Effector CD8-positive, alpha-beta T cell (primary cell): Measurements from ENCODE around the gene ESR1.
"Not testable (repeated sequence)": the region's sequence is repeated elsewhere in the genome, so short reads cannot be mapped to it uniquely, and the experiment has no call there.

Source experiments
- DNase-seq: peaks from one replicate; lab custom pipeline; 2025; lab: John Stamatoyannopoulos, UW

The ESR1 gene

GRCh38 chr6:152054441-152054840 is 247.0 kb downstream of the ESR1 start:
- no peak for DNase-seq

GRCh38 chr6:152055517-152055916 is 248.0 kb downstream of the ESR1 start:
- no peak for DNase-seq

- no peak for DNase-seq
These were observed 250.5 kb downstream of the ESR1 start for GRCh38 chr6:152057832-152058498.

GRCh38 chr6:152059909-152060308 is 252.4 kb downstream of the ESR1 start:
- no peak for DNase-seq

DNA sequence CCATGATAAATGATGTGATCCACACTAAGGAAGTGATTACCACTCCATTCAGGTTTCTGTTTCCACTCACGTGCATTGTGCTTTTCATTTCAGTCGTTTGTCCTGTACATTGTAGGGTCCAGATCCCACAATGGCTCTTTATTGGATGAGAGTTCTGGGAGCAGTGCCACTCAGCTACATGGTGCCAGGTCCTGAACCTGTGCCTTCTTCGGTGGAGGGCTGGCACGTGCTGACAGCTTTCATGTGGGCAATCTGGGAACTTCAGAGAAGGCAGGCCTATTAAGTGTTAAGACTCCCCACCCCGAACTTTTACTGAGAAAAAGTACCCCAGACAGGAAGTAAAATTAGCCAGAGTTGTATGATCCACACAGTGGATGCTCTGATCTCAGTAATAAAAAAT is 255.0 kb downstream of the ESR1 start:
- DNase-seq: no peak

GRCh38 chr6:152063170-152063921 is 255.9 kb downstream of the ESR1 start:
- no peak for DNase-seq

DNA sequence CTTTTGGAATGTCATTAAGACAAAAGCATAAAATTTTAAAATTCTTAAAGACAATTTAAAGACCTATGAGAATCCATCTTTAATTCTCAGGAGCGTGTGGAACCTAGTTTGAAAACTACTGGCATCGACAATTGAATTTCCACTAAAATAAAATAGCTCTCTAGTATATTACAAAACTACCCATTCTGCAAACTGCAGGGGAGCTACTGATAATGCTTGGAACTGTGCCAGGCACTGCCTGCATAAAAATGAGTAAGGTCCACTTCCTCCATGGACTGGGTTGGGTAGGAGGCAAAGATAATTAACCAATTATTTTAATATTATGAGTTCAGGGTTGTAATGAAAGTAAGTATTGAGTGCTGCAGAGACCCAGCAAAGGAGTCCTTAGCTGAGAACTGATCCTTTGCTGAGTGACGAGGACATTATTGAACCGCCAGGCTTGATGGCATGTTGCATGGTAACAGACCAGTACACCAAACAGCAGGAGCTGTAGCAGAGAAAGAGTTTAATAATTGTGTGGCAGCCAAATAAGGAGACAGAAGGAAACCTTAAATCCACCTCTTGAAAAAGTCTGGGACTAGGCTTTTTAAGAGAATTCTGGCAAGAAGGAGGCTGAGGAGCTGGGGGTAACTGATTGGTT is 261.3 kb downstream of the ESR1 start:
- DNase-seq: no peak

DNA sequence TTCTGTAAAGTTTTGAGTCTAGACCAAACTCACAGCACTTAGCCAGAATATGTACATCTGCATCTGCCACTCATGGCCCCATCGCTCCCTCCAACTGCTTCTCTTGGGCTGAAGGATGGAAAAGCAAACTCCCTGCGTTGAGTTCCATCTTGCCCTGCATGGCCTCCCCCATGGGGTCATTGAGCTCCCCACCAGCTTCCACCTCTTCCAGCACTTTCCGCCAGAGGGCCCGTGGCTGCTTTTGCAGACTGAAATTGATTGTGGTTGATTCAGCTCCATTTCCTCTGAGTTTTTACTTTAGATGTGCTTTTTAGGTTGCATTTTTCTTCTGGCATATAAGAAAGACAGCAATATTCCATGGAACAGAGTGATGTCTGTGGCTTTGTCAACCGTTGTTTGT is 263.1 kb downstream of the ESR1 start:
- DNase-seq: no peak

- no peak for DNase-seq
These were observed 263.8 kb downstream of the ESR1 start for GRCh38 chr6:152071318-152071717.

DNA sequence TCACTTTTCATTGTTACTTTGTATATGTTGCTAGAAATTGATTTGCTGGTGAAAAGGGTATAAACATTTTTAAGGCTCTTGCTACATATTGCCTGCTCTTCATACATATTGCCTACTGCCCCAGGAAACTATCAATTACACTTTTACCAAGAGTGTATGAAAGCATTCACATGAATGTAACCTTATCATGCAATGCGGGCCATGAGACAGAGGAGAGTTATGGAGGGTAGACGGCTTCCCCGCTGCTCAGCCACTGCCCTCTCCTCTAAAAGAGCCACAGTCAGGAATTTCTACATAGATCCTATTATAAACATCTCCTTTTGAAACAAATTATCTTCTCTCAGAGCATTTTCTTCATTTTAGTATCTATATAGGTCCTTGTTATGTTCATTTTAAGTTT is 264.4 kb downstream of the ESR1 start:
- DNase-seq: no peak

DNA sequence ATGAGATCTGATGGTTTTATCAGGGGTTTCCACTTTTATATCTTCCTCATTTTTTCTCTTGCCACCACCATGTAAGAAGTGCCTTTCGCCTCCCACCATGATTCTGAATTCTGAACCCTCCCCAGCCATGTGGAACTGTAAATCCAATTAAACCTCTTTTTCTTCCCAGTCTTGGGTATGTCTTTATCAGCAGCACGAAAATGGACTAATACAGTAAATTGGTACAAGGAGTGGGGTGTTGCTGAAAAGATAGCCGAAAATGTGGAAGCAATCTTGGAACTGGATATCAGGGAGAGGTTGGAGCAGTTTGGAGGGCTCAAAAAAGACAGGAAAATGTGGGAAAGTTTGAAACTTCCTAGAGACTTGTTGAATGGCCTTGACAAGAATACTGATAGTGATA is 268.8 kb downstream of the ESR1 start:
- DNase-seq: not testable (repeated sequence)

- DNase-seq: no peak
These were observed 270.5 kb downstream of the ESR1 start for GRCh38 chr6:152078001-152078400.

DNA sequence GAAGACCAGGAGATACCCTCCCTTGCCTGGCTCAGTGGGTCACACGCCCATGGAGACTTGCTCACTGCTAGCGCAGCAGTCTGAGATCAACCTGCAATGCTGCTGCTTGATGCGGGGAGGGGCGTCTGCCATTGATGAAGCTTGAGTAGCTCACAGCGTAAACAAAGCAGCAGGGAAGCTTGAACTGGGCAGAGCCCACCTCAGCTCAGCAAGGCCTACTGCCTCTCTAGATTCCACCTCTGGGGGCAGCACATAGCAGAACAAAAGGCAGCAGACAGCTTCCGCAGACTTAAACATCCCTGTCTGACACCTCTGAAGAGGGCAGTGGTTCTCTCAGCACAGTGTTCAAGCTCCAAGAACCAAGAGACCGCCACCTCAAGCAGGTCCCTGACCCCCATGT is 271.3 kb downstream of the ESR1 start:
- DNase-seq: no peak

GRCh38 chr6:152085451-152085921 is 278.0 kb downstream of the ESR1 start:
- DNase-seq: no peak

DNA sequence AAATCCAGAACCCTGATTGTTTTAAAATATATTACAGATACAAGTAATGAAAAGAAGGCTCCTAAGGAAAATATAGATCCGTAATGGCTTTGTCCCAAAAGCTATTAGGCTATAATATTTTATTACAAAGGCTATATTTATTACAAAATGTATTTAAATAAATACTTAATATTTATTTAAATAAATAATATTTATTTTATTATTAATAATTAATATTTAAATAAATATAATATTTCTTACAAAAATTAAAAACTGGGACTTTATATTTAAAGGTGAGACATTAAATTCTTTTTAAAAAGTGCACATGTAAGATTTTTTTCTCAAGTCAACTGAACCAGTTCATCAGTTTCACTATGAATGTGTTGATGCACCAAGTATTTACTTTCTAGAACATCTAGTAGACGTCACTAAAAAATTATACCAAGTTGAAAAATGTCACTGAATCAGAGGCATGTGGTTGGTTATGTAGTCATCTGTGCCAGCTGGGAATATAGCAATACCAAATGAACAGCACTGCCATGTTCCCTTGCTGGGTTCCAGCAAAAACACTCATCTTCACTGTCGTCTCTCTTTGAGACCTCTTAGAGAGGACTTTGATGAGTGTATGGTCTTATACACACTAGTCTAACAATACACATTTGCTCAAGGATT is 278.9 kb downstream of the ESR1 start:
- no peak for DNase-seq

GRCh38 chr6:152087096-152087495 is 279.6 kb downstream of the ESR1 start:
- DNase-seq: no peak

GRCh38 chr6:152087701-152088100 is 280.2 kb downstream of the ESR1 start:
- DNase-seq: no peak

- no peak for DNase-seq
These were observed 282.5 kb downstream of the ESR1 start for GRCh38 chr6:152089992-152090391.

DNA sequence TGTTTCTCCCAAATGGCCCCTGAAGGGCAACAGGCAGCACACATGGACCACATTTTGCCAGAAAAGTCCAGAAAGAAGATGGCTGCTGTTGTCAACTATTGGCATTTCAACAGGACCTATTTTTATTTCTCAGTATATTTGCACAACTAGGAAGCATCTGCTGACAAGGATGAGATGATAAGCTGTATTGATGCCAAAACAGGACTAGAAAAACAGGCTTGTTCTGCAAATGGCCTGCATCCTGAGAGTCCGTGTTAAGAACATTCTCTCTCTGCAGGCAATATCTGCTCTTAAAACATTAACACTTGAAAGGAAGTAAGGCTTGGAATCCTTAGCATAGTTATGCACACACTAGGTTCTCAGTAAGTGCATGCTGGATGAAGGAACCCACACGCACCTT is 283.7 kb downstream of the ESR1 start:
- DNase-seq: no peak

GRCh38 chr6:152091851-152092341 is 284.4 kb downstream of the ESR1 start:
- no peak for DNase-seq

DNA sequence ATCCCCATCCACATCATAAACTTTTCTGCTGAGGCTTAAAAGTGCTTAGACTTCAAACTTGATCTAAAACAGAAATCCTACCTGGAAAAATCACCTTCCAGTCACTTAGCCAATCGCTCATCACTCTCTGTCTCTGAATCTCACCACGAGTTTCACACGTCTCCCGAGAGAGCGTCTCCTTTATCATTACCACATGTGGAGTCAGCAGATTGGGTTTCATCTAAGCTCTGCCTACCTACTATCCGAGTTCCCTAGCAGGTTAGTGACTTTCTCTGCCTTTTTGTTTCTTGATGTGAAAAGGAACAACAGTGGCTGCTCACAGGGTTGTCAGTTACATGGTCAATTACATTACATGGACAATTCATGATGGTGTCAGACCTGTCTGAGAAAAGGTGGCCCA is 286.2 kb downstream of the ESR1 start:
- no peak for DNase-seq

- DNase-seq: no peak
These were observed 286.8 kb downstream of the ESR1 start for GRCh38 chr6:152094276-152094675.
